ENCODE measurements around the gene BMI1.

The BMI1 gene

GRCh38 chr10:22363305-22363704 is 42.4 kb downstream of the BMI1 start:
- Mint-ChIP-seq H3K9me3 (peaks cover 0 to 2% of the 10 kb centered on the region in 2 donors), H3K4me1 (peaks cover 9 to 12% of the 10 kb centered on the region in 2 donors), H3K36me3 (no peaks in the 10 kb centered on the region), H3K27me3 (no peaks in the 10 kb centered on the region), H3K4me3 (no peak overlapping the region), H3K27ac (no peak overlapping the region)
- ATAC-seq (replicated peaks), result no peak
- no peak for DNase-seq

GRCh38 chr10:22364407-22365140 is 43.7 kb downstream of the BMI1 start:
- no peak overlapping the region for H3K27ac Mint-ChIP-seq
- no peaks in the 10 kb centered on the region for H3K27me3 Mint-ChIP-seq

GRCh38 chr10:22365233-22365632 is 44.3 kb downstream of the BMI1 start:
- DNase-seq (no peak), ATAC-seq (replicated peaks) (peak; percentile 97)
- Mint-ChIP-seq H3K9me3 (peaks cover 0 to 2% of the 10 kb centered on the region in 2 donors), H3K36me3 (no peaks in the 10 kb centered on the region), H3K4me1 (peaks cover 12 to 17% of the 10 kb centered on the region in 2 donors), H3K27ac (peak overlapping the region; percentile 31), H3K4me3 (peak overlapping the region in 1 of 2 donors; percentile 22), H3K27me3 (no peaks in the 10 kb centered on the region)

More at GRCh38 chr10:22364407-22365140, 43.7 kb downstream of the BMI1 start:
- Mint-ChIP-seq H3K4me1 (peaks cover 12 to 16% of the 10 kb centered on the region in 2 donors), H3K4me3 (no peak overlapping the region), H3K36me3 (no peaks in the 10 kb centered on the region), H3K9me3 (peaks cover 0 to 2% of the 10 kb centered on the region in 2 donors)
- ATAC-seq (replicated peaks) (no peak), DNase-seq (no peak)

- H3K4me3 Mint-ChIP-seq, result peak overlapping the region in 1 of 2 donors; percentile 22
- DNase-seq (no peak), ATAC-seq (replicated peaks) (peak; percentile 49 to 58)
- H3K4me1 Mint-ChIP-seq, result peaks cover 12 to 17% of the 10 kb centered on the region in 2 donors
- H3K27me3 Mint-ChIP-seq, result no peaks in the 10 kb centered on the region
- no peaks in the 10 kb centered on the region for H3K36me3 Mint-ChIP-seq
- peak overlapping the region; percentile 57 for H3K27ac Mint-ChIP-seq
- peaks cover 0 to 2% of the 10 kb centered on the region in 2 donors for H3K9me3 Mint-ChIP-seq
Observed at GRCh38 chr10:22365644-22366434, 44.9 kb downstream of the BMI1 start.

GRCh38 chr10:22366435-22366703 is 45.5 kb downstream of the BMI1 start:
- DNase-seq, result no peak
- Mint-ChIP-seq H3K4me3 (no peak overlapping the region), H3K36me3 (no peaks in the 10 kb centered on the region), H3K27ac (no peak overlapping the region), H3K27me3 (no peaks in the 10 kb centered on the region), H3K4me1 (peaks cover 12 to 17% of the 10 kb centered on the region in 2 donors), H3K9me3 (peaks cover 0 to 2% of the 10 kb centered on the region in 2 donors)
- no peak for ATAC-seq (replicated peaks)

GRCh38 chr10:22366771-22367170 is 45.9 kb downstream of the BMI1 start:
- DNase-seq (no peak), ATAC-seq (replicated peaks) (no peak)
- Mint-ChIP-seq H3K4me3 (no peak overlapping the region), H3K9me3 (peaks cover 0 to 2% of the 10 kb centered on the region in 2 donors), H3K27ac (no peak overlapping the region), H3K36me3 (no peaks in the 10 kb centered on the region), H3K27me3 (no peaks in the 10 kb centered on the region), H3K4me1 (peaks cover 12 to 17% of the 10 kb centered on the region in 2 donors)

- peaks cover 0 to 2% of the 10 kb centered on the region in 2 donors for H3K9me3 Mint-ChIP-seq
- no peaks in the 10 kb centered on the region for H3K36me3 Mint-ChIP-seq
- no peak overlapping the region for H3K4me3 Mint-ChIP-seq
- peaks cover 12 to 17% of the 10 kb centered on the region in 2 donors for H3K4me1 Mint-ChIP-seq
- no peak for ATAC-seq (replicated peaks)
- H3K27ac Mint-ChIP-seq, result no peak overlapping the region
- H3K27me3 Mint-ChIP-seq, result no peaks in the 10 kb centered on the region
- DNase-seq, result no peak
Observed at GRCh38 chr10:22367471-22367870, 46.6 kb downstream of the BMI1 start.

- no peaks in the 10 kb centered on the region for H3K27me3 Mint-ChIP-seq
- H3K4me3 Mint-ChIP-seq, result no peak overlapping the region
- ATAC-seq (replicated peaks) (no peak), DNase-seq (no peak)
- no peaks in the 10 kb centered on the region for H3K36me3 Mint-ChIP-seq
- peaks cover 11 to 17% of the 10 kb centered on the region in 2 donors for H3K4me1 Mint-ChIP-seq
- no peak overlapping the region for H3K27ac Mint-ChIP-seq
- peaks cover 0 to 2% of the 10 kb centered on the region in 2 donors for H3K9me3 Mint-ChIP-seq
Observed at GRCh38 chr10:22368402-22368801, 47.5 kb downstream of the BMI1 start.

GRCh38 chr10:22368981-22369380 is 48.1 kb downstream of the BMI1 start:
- Mint-ChIP-seq H3K36me3 (no peaks in the 10 kb centered on the region), H3K27me3 (no peaks in the 10 kb centered on the region), H3K4me1 (peaks cover 10 to 17% of the 10 kb centered on the region in 2 donors), H3K4me3 (no peak overlapping the region), H3K27ac (no peak overlapping the region), H3K9me3 (peaks cover 0 to 2% of the 10 kb centered on the region in 2 donors)
- ATAC-seq (replicated peaks) (no peak), DNase-seq (no peak)

- H3K9me3 Mint-ChIP-seq, result peaks cover 0 to 2% of the 10 kb centered on the region in 2 donors
- no peak overlapping the region for H3K4me3 Mint-ChIP-seq
- DNase-seq (no peak), ATAC-seq (replicated peaks) (peak; percentile 62 to 68)
- H3K36me3 Mint-ChIP-seq, result no peaks in the 10 kb centered on the region
- H3K27ac Mint-ChIP-seq, result no peak overlapping the region
- H3K4me1 Mint-ChIP-seq, result peaks cover 10 to 19% of the 10 kb centered on the region in 2 donors
- H3K27me3 Mint-ChIP-seq, result no peaks in the 10 kb centered on the region
Observed at GRCh38 chr10:22369434-22370072, 48.7 kb downstream of the BMI1 start.

GRCh38 chr10:22370320-22370719 is 49.4 kb downstream of the BMI1 start:
- no peaks in the 10 kb centered on the region for H3K36me3 Mint-ChIP-seq
- peaks cover 0 to 2% of the 10 kb centered on the region in 2 donors for H3K9me3 Mint-ChIP-seq
- no peak overlapping the region for H3K4me3 Mint-ChIP-seq
- DNase-seq (no peak), ATAC-seq (replicated peaks) (no peak)
- no peaks in the 10 kb centered on the region for H3K27me3 Mint-ChIP-seq
- no peak overlapping the region for H3K27ac Mint-ChIP-seq
- H3K4me1 Mint-ChIP-seq, result peaks cover 12 to 24% of the 10 kb centered on the region in 2 donors

GRCh38 chr10:22372298-22372697 is 51.4 kb downstream of the BMI1 start:
- H3K36me3 Mint-ChIP-seq, result no peaks in the 10 kb centered on the region
- peaks cover 9 to 16% of the 10 kb centered on the region in 2 donors for H3K4me1 Mint-ChIP-seq
- H3K4me3 Mint-ChIP-seq, result no peak overlapping the region
- ATAC-seq (replicated peaks) (no peak), DNase-seq (no peak)
- H3K27ac Mint-ChIP-seq, result no peak overlapping the region
- no peaks in the 10 kb centered on the region for H3K27me3 Mint-ChIP-seq
- no peaks in the 10 kb centered on the region for H3K9me3 Mint-ChIP-seq

GRCh38 chr10:22372917-22373316 is 52.0 kb downstream of the BMI1 start:
- Mint-ChIP-seq H3K4me3 (no peak overlapping the region), H3K36me3 (no peaks in the 10 kb centered on the region)

GRCh38 chr10:22374489-22375126 is 53.7 kb downstream of the BMI1 start:
- peak; percentile 48 to 52 for ATAC-seq (replicated peaks)
- Mint-ChIP-seq H3K9me3 (no peaks in the 10 kb centered on the region), H3K4me3 (peak overlapping the region in 1 of 2 donors; percentile 23), H3K27me3 (no peaks in the 10 kb centered on the region), H3K27ac (peak overlapping the region; percentile 48), H3K36me3 (no peaks in the 10 kb centered on the region), H3K4me1 (peaks cover 15 to 28% of the 10 kb centered on the region in 2 donors)
- no peak for DNase-seq

More at GRCh38 chr10:22372917-22373316, 52.0 kb downstream of the BMI1 start:
- ATAC-seq (replicated peaks), result no peak
- no peak overlapping the region for H3K27ac Mint-ChIP-seq
- H3K27me3 Mint-ChIP-seq, result no peaks in the 10 kb centered on the region
- H3K9me3 Mint-ChIP-seq, result no peaks in the 10 kb centered on the region
- peaks cover 7 to 16% of the 10 kb centered on the region in 2 donors for H3K4me1 Mint-ChIP-seq
- DNase-seq, result no peak
